22Rv1 (cell line): ENCODE data around the gene VMP1.

Experiments
- H3K27ac ChIP-seq: fragments of 450-650 bp; 2 replicates; pipeline ENCODE4 v1.5.1; 2017
- ZFX ChIP-seq: fragments of 450-650 bp; IDR thresholded peaks from 2 replicates; pipeline ENCODE4 v1.6.1; 2017; ENCODE audit warnings: antibody characterized with exemption, borderline replicate concordance
- TF ChIP-seq, protein P1 (sequence below): fragments of 450-650 bp; IDR thresholded peaks from 2 replicates; pipeline ENCODE4 v1.5.1; 2017; ENCODE audit warnings: mild to moderate bottlenecking

The VMP1 gene

DNA sequence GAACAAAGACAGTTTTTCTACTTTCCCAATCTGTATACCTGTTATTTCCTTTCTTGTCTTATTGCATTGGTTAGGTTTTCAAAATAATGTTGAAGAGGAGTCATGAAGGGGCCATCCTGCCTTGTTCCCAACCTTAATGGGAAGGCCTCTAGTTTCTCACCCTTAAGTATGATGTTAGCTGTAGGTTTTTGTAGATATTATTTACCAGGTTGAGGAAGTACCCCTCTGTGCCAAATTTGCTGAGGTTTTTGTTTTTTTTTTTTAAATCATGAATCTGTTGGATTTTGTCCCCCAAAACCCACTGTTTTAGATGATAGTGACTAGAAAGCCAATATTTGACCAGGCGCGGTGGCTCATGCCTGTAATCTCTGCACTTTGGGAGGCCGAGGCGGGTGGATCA, 36.4 kb downstream of the VMP1 start:
- H3K27ac ChIP-seq: no peak overlapping the region
- no peak for TF ChIP-seq ZFX
- TF ChIP-seq, protein P1, sequence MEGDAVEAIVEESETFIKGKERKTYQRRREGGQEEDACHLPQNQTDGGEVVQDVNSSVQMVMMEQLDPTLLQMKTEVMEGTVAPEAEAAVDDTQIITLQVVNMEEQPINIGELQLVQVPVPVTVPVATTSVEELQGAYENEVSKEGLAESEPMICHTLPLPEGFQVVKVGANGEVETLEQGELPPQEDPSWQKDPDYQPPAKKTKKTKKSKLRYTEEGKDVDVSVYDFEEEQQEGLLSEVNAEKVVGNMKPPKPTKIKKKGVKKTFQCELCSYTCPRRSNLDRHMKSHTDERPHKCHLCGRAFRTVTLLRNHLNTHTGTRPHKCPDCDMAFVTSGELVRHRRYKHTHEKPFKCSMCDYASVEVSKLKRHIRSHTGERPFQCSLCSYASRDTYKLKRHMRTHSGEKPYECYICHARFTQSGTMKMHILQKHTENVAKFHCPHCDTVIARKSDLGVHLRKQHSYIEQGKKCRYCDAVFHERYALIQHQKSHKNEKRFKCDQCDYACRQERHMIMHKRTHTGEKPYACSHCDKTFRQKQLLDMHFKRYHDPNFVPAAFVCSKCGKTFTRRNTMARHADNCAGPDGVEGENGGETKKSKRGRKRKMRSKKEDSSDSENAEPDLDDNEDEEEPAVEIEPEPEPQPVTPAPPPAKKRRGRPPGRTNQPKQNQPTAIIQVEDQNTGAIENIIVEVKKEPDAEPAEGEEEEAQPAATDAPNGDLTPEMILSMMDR: no peak

DNA sequence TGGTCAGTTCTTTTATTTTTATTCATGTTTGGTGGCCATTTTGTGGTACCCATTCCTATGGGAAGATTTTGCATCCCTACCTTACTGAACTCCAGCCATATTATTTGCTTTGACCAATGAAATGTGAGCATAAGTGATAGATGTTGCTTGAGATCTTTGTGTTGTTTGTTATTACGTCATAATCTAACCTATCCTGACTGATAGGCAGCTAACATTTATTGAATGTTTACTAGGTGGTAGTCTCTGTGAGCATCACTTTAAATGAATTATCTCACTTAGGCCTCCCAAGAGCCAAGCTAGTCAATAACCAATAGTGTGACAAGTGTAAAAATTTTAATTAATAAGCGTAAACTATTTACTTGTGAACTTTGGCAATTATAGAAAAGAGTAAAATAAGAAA, 37.6 kb downstream of the VMP1 start:
- no peak overlapping the region for H3K27ac ChIP-seq
- TF ChIP-seq, protein P1: no peak
- TF ChIP-seq ZFX: no peak

DNA sequence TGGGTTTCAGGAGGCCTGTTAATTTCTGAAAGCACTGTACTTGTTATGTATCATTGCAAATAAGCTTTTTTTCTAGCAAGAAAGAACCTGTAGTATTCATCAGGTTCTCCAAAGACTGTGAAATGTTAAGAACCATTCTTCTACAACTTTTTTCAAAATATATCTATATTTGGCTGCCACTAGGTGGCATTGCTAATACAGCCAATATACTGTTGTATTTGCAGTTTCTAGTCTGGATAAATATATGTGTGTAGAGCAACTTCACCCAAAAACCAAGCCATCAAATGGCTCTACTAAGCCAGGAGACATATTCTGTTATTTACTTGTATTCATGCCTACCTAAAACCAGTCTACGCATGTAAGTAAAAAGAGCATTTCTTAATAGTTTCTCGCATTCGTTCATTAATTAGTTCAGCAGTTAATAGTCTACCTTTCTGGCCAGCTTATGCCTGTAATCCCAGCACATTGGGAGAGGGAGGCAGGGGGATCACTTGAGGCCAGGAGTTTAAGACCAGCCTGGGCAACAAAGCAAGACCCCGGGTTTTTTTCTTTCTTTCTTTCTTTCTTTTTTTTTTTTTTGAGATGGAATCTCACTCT, 39.5 kb downstream of the VMP1 start:
- no peak for TF ChIP-seq ZFX
- TF ChIP-seq, protein P1: peak; percentile 88
- H3K27ac ChIP-seq: no peak overlapping the region

DNA sequence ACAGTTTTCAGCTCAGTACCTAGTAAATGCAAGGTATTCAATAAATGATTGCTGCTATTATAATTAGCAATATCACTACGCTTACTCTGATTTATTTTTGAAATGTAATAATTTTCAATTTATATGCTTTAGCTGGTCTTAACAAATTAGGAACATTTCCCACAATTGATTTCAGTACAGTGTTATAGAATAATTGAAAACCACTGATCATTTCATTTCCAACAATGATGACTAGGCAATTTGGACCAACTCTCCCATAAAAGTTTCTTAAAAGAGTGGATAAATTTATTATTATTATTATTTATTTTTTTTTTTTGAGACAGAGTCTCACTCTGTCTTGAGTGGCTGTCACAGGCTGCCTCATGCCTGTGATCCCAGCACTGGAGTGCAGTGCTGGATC, 41.1 kb downstream of the VMP1 start:
- no peak overlapping the region for H3K27ac ChIP-seq
- TF ChIP-seq ZFX: no peak
- TF ChIP-seq, protein P1: no peak

DNA sequence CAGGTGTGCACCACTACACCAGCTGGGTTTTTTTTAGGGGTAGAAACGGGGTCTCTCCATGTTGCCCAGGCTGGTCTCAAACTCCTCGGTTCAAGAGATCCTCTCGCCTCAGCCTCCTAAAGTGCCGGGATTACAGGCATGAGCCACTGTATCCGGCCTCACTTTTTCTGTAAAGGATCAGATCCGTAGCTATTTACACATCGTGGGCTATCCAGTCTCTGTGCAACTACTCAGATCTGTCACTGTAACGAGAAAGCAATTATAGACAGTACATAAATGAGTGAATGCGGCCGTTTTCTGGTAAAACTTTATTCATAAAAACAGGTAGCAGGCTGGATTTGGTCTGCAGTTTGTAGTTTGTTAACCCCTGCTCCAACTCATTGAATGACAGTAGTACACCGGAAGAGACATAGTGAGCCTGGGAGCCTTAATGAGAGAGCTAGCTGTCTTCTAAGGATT, 44.5 kb downstream of the VMP1 start:
- TF ChIP-seq, protein P1: no peak
- TF ChIP-seq ZFX: no peak
- no peak overlapping the region for H3K27ac ChIP-seq

DNA sequence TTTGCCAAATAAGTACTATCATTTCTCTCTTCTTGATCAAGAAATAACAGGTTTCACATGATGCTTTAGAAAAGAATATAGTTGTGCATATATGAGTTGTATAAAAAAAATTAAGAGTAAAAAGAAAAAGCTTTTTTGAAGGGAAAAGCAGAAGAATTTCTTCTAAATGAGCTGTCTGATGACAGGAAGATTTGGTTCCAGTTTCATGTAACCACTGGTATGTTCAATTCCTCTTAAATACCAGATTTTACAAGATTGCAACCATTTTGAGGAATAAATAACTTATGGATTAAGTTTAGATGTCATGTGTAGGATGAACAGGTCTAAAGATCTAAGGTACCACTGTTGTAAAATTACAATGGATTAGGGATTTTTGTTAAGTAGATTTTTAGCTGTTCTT, 45.0 kb downstream of the VMP1 start:
- no peak overlapping the region for H3K27ac ChIP-seq

DNA sequence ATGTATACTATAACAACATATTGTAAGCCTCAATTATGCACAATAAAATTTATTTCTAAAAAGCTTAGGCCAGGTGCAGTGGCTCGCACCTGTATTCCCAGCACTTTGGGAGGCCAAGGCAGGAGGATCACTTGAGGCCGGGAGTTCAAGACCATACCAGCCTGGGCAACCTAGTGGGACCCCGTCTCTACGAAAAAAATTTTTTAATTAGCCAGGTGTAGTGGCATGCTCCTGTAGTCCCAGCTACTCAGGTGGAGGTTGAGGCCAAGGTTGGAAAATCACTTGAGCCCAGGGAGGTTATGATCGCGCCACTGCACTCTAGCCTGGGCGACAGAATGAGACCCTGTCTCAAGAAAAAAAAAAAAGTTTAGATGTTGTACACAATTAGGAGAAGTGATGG, 45.5 kb downstream of the VMP1 start:
- TF ChIP-seq, protein P1: no peak
- no peak for TF ChIP-seq ZFX
- H3K27ac ChIP-seq: 0 out of 2 replicates have a peak overlapping the region, but pooled peaks have one; percentile 14

More for the DNA sequence above, 45.0 kb downstream of the VMP1 start:
- no peak for TF ChIP-seq ZFX
- TF ChIP-seq, protein P1: no peak
